Esophagus (tissue), 2 donors: ENCODE measurements around the gene COLEC11. TPM values are rescaled to one million over a fixed set of nuclear protein-coding genes. Genes with fewer than 3 reads are reported as not detected.

ENCODE experiments used
- H3K27ac ChIP-seq, 2 donors: one replicate each; pipeline ENCODE4 v1.5.1; 2013; ENCODE audit warnings: low read depth in 2 of 2, mild to moderate bottlenecking in 2 of 2, inconsistent platforms in 1 of 2, low read length in 1 of 2, moderate library complexity in 1 of 2
- H3K27me3 ChIP-seq, 2 donors: one replicate each; pipeline ENCODE4 v1.6.1; 2013; ENCODE audit warnings: low read length in 2 of 2, control low read depth in 1 of 2, mild to moderate bottlenecking in 1 of 2; ENCODE audit not compliant: insufficient read depth in 2 of 2, control insufficient read depth in 1 of 2
- H3K36me3 ChIP-seq, 2 donors: one replicate each; pipeline ENCODE4 v1.6.1; 2013; ENCODE audit warnings: low read length in 1 of 2; ENCODE audit not compliant: control insufficient read depth in 2 of 2, insufficient read depth in 2 of 2
- H3K4me1 ChIP-seq, 2 donors: one replicate each; pipeline ENCODE4 v1.6.1; 2013; ENCODE audit warnings: low read length in 1 of 2; ENCODE audit not compliant: control insufficient read depth in 2 of 2, insufficient read depth in 2 of 2
- H3K4me3 ChIP-seq, 2 donors: one replicate each; pipeline ENCODE4 v1.5.1; 2013; ENCODE audit warnings: low read length in 2 of 2, mild to moderate bottlenecking in 2 of 2, low read depth in 1 of 2, moderate library complexity in 1 of 2
- H3K9me3 ChIP-seq, 2 donors: one replicate each; pipeline ENCODE4 v1.6.1; 2013; ENCODE audit warnings: mild to moderate bottlenecking in 2 of 2, low read depth in 1 of 2, low read length in 1 of 2, moderate library complexity in 1 of 2; ENCODE audit not compliant: control insufficient read depth in 2 of 2, insufficient read depth in 1 of 2
- whole genome bisulfite sequencing, 2 donors: extraction: QIAGEN DNeasy Blood & Tissue Kit; methylation state at CpG; one replicate each; pipeline ENCODE4 v1.1.7; 2013; 5-methylcytosine and 5-hydroxymethylcytosine counted together
- polyA plus RNA-seq, 2 donors: library from polyadenylated mRNA; stranded (reverse); fragments of 200-250 nt; gene quantifications; one replicate each; pipeline ENCODE4 v1.2.3, GENCODE V29; 2013
- donor health status: healthy with polysubstance abuse.
- donor health status: Bipolar disorder and iron deficiency.

The COLEC11 gene
- polyA plus RNA-seq, 2 donors: 0.43 to 1.3 TPM

GRCh38 chr2:3628241-3628679, 33.3 kb downstream of the COLEC11 start:
- no peak overlapping the region for H3K27ac ChIP-seq
- H3K27me3 ChIP-seq: no peaks in the 10 kb centered on the region
- no peaks in the 10 kb centered on the region for H3K9me3 ChIP-seq
- H3K36me3 ChIP-seq: no peaks in the 10 kb centered on the region
- H3K4me3 ChIP-seq: no peak overlapping the region
- peaks cover 2 to 4% of the 10 kb centered on the region in 2 donors for H3K4me1 ChIP-seq
- WGBS, 2 donors: 88 to 90% methylated on average over 10 of the region's 10 CpGs

GRCh38 chr2:3628800-3629199, 33.9 kb downstream of the COLEC11 start:
- Histone ChIP-seq H3K27ac (no peak overlapping the region), H3K27me3 (no peaks in the 10 kb centered on the region), H3K4me3 (no peak overlapping the region), H3K36me3 (no peaks in the 10 kb centered on the region), H3K9me3 (no peaks in the 10 kb centered on the region), H3K4me1 (peaks cover 2 to 4% of the 10 kb centered on the region in 2 donors)
- 45 to 54% methylated on average over 12 of the region's 12 CpGs for WGBS, 2 donors

- no peaks in the 10 kb centered on the region for H3K36me3 ChIP-seq
- no peaks in the 10 kb centered on the region for H3K27me3 ChIP-seq
- no peak overlapping the region for H3K27ac ChIP-seq
- 71 to 84% methylated on average over 7 of the region's 7 CpGs for WGBS, 2 donors
- H3K4me3 ChIP-seq: no peak overlapping the region
- H3K9me3 ChIP-seq: no peaks in the 10 kb centered on the region
- peaks cover 4% of the 10 kb centered on the region in 2 donors for H3K4me1 ChIP-seq
Measured at GRCh38 chr2:3630631-3631030, 35.7 kb downstream of the COLEC11 start.

GRCh38 chr2:3631161-3631850, 36.4 kb downstream of the COLEC11 start:
- WGBS, 2 donors: 81 to 85% methylated on average over 15 of the region's 15 CpGs
- Histone ChIP-seq H3K4me3 (no peak overlapping the region), H3K4me1 (peaks cover 4% of the 10 kb centered on the region in 2 donors), H3K9me3 (no peaks in the 10 kb centered on the region), H3K36me3 (no peaks in the 10 kb centered on the region), H3K27ac (no peak overlapping the region), H3K27me3 (no peaks in the 10 kb centered on the region)

- no peak overlapping the region for H3K27ac ChIP-seq
- H3K4me3 ChIP-seq: no peak overlapping the region
- no peaks in the 10 kb centered on the region for H3K9me3 ChIP-seq
- WGBS, 2 donors: 94 to 96% methylated on average over 26 of the region's 26 CpGs
- H3K36me3 ChIP-seq: no peaks in the 10 kb centered on the region
- H3K27me3 ChIP-seq: no peaks in the 10 kb centered on the region
- peaks cover 0 to 4% of the 10 kb centered on the region in 2 donors for H3K4me1 ChIP-seq
Measured at GRCh38 chr2:3631851-3632659, 37.1 kb downstream of the COLEC11 start.

GRCh38 chr2:3633089-3633981, 38.4 kb downstream of the COLEC11 start:
- H3K9me3 ChIP-seq: no peaks in the 10 kb centered on the region
- H3K27me3 ChIP-seq: no peaks in the 10 kb centered on the region
- H3K4me3 ChIP-seq: no peak overlapping the region
- 77% methylated on average over 33 of the region's 33 CpGs for WGBS, 2 donors
- H3K4me1 ChIP-seq: peaks cover 0 to 4% of the 10 kb centered on the region in 2 donors
- H3K27ac ChIP-seq: no peak overlapping the region
- no peaks in the 10 kb centered on the region for H3K36me3 ChIP-seq

GRCh38 chr2:3633982-3634595, 39.2 kb downstream of the COLEC11 start:
- Histone ChIP-seq H3K27me3 (no peaks in the 10 kb centered on the region), H3K4me1 (peaks cover 0 to 4% of the 10 kb centered on the region in 2 donors), H3K36me3 (no peaks in the 10 kb centered on the region), H3K9me3 (no peaks in the 10 kb centered on the region), H3K4me3 (no peak overlapping the region), H3K27ac (no peak overlapping the region)
- 79 to 83% methylated on average over 11 of the region's 11 CpGs for WGBS, 2 donors

- H3K4me1 ChIP-seq: peaks cover 0 to 4% of the 10 kb centered on the region in 2 donors
- WGBS, 2 donors: 60 to 61% methylated on average over 12 of the region's 12 CpGs
- no peak overlapping the region for H3K27ac ChIP-seq
- H3K36me3 ChIP-seq: no peaks in the 10 kb centered on the region
- H3K4me3 ChIP-seq: no peak overlapping the region
- H3K9me3 ChIP-seq: no peaks in the 10 kb centered on the region
- H3K27me3 ChIP-seq: no peaks in the 10 kb centered on the region
Measured at GRCh38 chr2:3634596-3635121, 39.7 kb downstream of the COLEC11 start.
